H9 (cell line): ENCODE measurements around the gene ODAD4. TPM values are rescaled to one million over a fixed set of nuclear protein-coding genes. Genes with fewer than 3 reads are reported as not detected.
A peak's percentile ranks its signal among the peaks of the same experiment; 100 is the strongest.

ENCODE experiments used
- DNase-seq: peaks from one replicate; pipeline ENCODE4 v3.0.0-alpha.2; 2017
- H2AFZ ChIP-seq: one replicate; pipeline ENCODE4 v1.6.1; 2013; ENCODE audit warnings: mild to moderate bottlenecking, low read length, control low read depth, moderate library complexity
- H2AK5ac ChIP-seq: 2 replicates; pipeline ENCODE4 v1.6.1; 2013; ENCODE audit warnings: low read length, control low read depth, mixed read lengths; ENCODE audit not compliant: insufficient read length
- H2BK120ac ChIP-seq: one replicate; pipeline ENCODE4 v1.6.1; 2013; ENCODE audit warnings: low read depth, mild to moderate bottlenecking, low read length, control low read depth, inconsistent platforms; ENCODE audit not compliant: poor library complexity, severe bottlenecking
- H2BK12ac ChIP-seq: 2 replicates; pipeline ENCODE4 v1.6.1; 2013; ENCODE audit warnings: low read length, control low read depth, mixed read lengths, low read depth; ENCODE audit not compliant: insufficient read length
- H2BK15ac ChIP-seq: 2 replicates; pipeline ENCODE4 v1.6.1; 2013; ENCODE audit warnings: low read depth, low read length, control low read depth
- H2BK20ac ChIP-seq: one replicate; pipeline ENCODE4 v1.6.1; 2013; ENCODE audit warnings: low read depth, mild to moderate bottlenecking, low read length, control low read depth, inconsistent platforms; ENCODE audit not compliant: poor library complexity, severe bottlenecking
- H2BK5ac ChIP-seq: 2 replicates; pipeline ENCODE4 v1.6.1; 2013; ENCODE audit warnings: low read length, control low read depth, mixed read lengths; ENCODE audit not compliant: insufficient read length
- H3K14ac ChIP-seq: 2 replicates; pipeline ENCODE4 v1.6.1; 2013; ENCODE audit warnings: low read length, control low read depth; ENCODE audit not compliant: insufficient read depth
- H3K18ac ChIP-seq: 2 replicates; pipeline ENCODE4 v1.6.1; 2013; ENCODE audit warnings: low read depth, mild to moderate bottlenecking, mixed read lengths, low read length, control low read depth; ENCODE audit not compliant: insufficient read length
- H3K23ac ChIP-seq: 2 replicates; pipeline ENCODE4 v1.6.1; 2013; ENCODE audit warnings: low read length, control low read depth, mixed read lengths, low read depth; ENCODE audit not compliant: insufficient read length
- H3K23me2 ChIP-seq: 2 replicates; pipeline ENCODE4 v1.6.1; 2013; ENCODE audit warnings: low read depth, mild to moderate bottlenecking, mixed read lengths, low read length, control low read depth; ENCODE audit not compliant: insufficient read length, poor library complexity, severe bottlenecking
- H3K27ac ChIP-seq: 2 replicates; pipeline ENCODE4 v1.5.1; 2013; ENCODE audit warnings: low read length, control low read depth, mixed read lengths, low read depth; ENCODE audit not compliant: insufficient read length
- H3K27me3 ChIP-seq: 2 replicates; pipeline ENCODE4 v1.6.1; 2013; ENCODE audit warnings: low read length, control low read depth, inconsistent platforms; ENCODE audit not compliant: insufficient read depth
- H3K4ac ChIP-seq: 2 replicates; pipeline ENCODE4 v1.6.1; 2013; ENCODE audit warnings: low read depth, mild to moderate bottlenecking, control low read depth, inconsistent platforms, low read length, moderate library complexity
- H3K4me1 ChIP-seq: 2 replicates; pipeline ENCODE4 v1.6.1; 2013; ENCODE audit warnings: low read length, control low read depth, inconsistent platforms; ENCODE audit not compliant: insufficient read depth
- H3K4me2 ChIP-seq: 2 replicates; pipeline ENCODE4 v1.6.1; 2013; ENCODE audit warnings: low read length, control low read depth, mixed read lengths; ENCODE audit not compliant: insufficient read length, insufficient read depth
- H3K56ac ChIP-seq: 2 replicates; pipeline ENCODE4 v1.6.1; 2013; ENCODE audit warnings: low read depth, mild to moderate bottlenecking, mixed read lengths, low read length, control low read depth; ENCODE audit not compliant: insufficient read length
- H3K79me1 ChIP-seq: 2 replicates; pipeline ENCODE4 v1.6.1; 2013; ENCODE audit warnings: low read depth, mild to moderate bottlenecking, moderate library complexity, low read length, control low read depth, inconsistent platforms; ENCODE audit not compliant: insufficient read depth, poor library complexity, severe bottlenecking
- H3K79me2 ChIP-seq: 2 replicates; pipeline ENCODE4 v1.6.1; 2013; ENCODE audit warnings: low read length, control low read depth, inconsistent platforms; ENCODE audit not compliant: insufficient read depth
- H3K9ac ChIP-seq: 2 replicates; pipeline ENCODE4 v1.6.1; 2013; ENCODE audit warnings: low read length, control low read depth, mixed read lengths; ENCODE audit not compliant: insufficient read length; ENCODE audit errors: extremely low read depth
- H3K9me3 ChIP-seq: one replicate; pipeline ENCODE4 v1.6.1; 2013; ENCODE audit warnings: low read depth, low read length, inconsistent platforms; ENCODE audit not compliant: control insufficient read depth
- H3T11ph ChIP-seq: one replicate; pipeline ENCODE4 v1.6.1; 2013; ENCODE audit warnings: mild to moderate bottlenecking, low read length, control low read depth, inconsistent platforms
- H4K20me1 ChIP-seq: one replicate; pipeline ENCODE4 v1.6.1; 2013; ENCODE audit not compliant: control insufficient read depth, insufficient read length, insufficient read depth
- H4K5ac ChIP-seq: 2 replicates; pipeline ENCODE4 v1.6.1; 2013; ENCODE audit warnings: low read depth, mild to moderate bottlenecking, mixed read lengths, low read length, control low read depth; ENCODE audit not compliant: insufficient read length
- H4K8ac ChIP-seq: replicated peaks from 2 replicates; pipeline ENCODE4 v1.6.1; 2013; ENCODE audit warnings: low read length, control low read depth, mixed read lengths, low read depth; ENCODE audit not compliant: insufficient read length
- H4K91ac ChIP-seq: 2 replicates; pipeline ENCODE4 v1.6.1; 2013; ENCODE audit warnings: low read depth, mild to moderate bottlenecking, moderate library complexity, mixed read lengths, low read length, control low read depth; ENCODE audit not compliant: insufficient read length
- H3K27ac Mint-ChIP-seq, 3 experiments: 2 replicates in 2 of 3; 3 replicates in 1 of 3; pipeline ENCODE4 v1.8.0; 2020 to 2021; ENCODE audit warnings: mixed read lengths in 3 of 3, mild to moderate bottlenecking in 1 of 3, moderate library complexity in 1 of 3
- H3K27me3 Mint-ChIP-seq: 2 replicates; pipeline ENCODE4 v1.8.0; 2021; ENCODE audit warnings: low read depth, mild to moderate bottlenecking, moderate library complexity, mixed read lengths
- H3K36me3 Mint-ChIP-seq, 3 experiments: 2 replicates in 2 of 3; 3 replicates in 1 of 3; pipeline ENCODE4 v1.8.0; 2020 to 2021; ENCODE audit warnings: low read depth in 3 of 3, mixed read lengths in 3 of 3; ENCODE audit not compliant: insufficient read depth in 1 of 3
- H3K4me1 Mint-ChIP-seq, 2 experiments: 2 replicates each; pipeline ENCODE4 v1.8.0; 2020; ENCODE audit warnings: mixed read lengths in 2 of 2
- H3K4me3 Mint-ChIP-seq, 2 experiments: 2 replicates in 1 of 2; 3 replicates in 1 of 2; pipeline ENCODE4 v1.8.0; 2020 to 2021; ENCODE audit warnings: mild to moderate bottlenecking in 2 of 2, mixed read lengths in 2 of 2, moderate library complexity in 1 of 2
- H3K9me3 Mint-ChIP-seq, 2 experiments: 2 replicates in 1 of 2; 3 replicates in 1 of 2; pipeline ENCODE4 v1.8.0; 2020; ENCODE audit warnings: mild to moderate bottlenecking in 2 of 2, mixed read lengths in 2 of 2, moderate library complexity in 1 of 2
- CTCF ChIP-seq: fragments of 200-600 bp; sonication (generic); conservative IDR thresholded peaks from 3 replicates; pipeline ENCODE4 v1.8.0; 2021; ENCODE audit warnings: antibody characterized with exemption, mild to moderate bottlenecking
- WGBS: extraction: QIAGEN DNeasy Blood & Tissue Kit; methylation state at CpG from one replicate; pipeline ENCODE4 v1.1.7; 2013; ENCODE audit warnings: missing lambda C conversion rate, low lambda C conversion rate, mixed read lengths; ENCODE audit not compliant: insufficient read length; ENCODE audit errors: extremely low coverage; 5-methylcytosine and 5-hydroxymethylcytosine counted together
- total RNA-seq: library from RNA; stranded (reverse); gene quantifications from 2 replicates; pipeline ENCODE4 v1.2.1, GENCODE V29; 2021

Gene ODAD4
- total RNA-seq, 1 experiment from 2014 or later: 2.1 TPM

GRCh38 chr17:41907185-41907556 lies 23.2 kb upstream of the ODAD4 start:
- H4K91ac ChIP-seq: no peak overlapping the region
- no peaks in the 10 kb centered on the region for H3K4me1 Mint-ChIP-seq
- H3K9ac ChIP-seq: no peak overlapping the region
- WGBS: no CpG with 5 or more reads among the region's 8 CpGs
- no peak overlapping the region for H2BK20ac ChIP-seq
- no peaks in the 10 kb centered on the region for H3K23me2 ChIP-seq
- peaks cover 3% of the 10 kb centered on the region for H4K20me1 ChIP-seq
- no peak overlapping the region for H2BK5ac ChIP-seq
- no peak overlapping the region for H2BK15ac ChIP-seq
- no peak overlapping the region for H2AFZ ChIP-seq
- H3K56ac ChIP-seq: no peak overlapping the region
- no peak overlapping the region for H3K23ac ChIP-seq
- H4K8ac ChIP-seq: no peak overlapping the region
- H3K9me3 Mint-ChIP-seq: no peaks in the 10 kb centered on the region
- no peak overlapping the region for H3K4me2 ChIP-seq
- no peak overlapping the region for H3K27ac ChIP-seq
- no peak overlapping the region for H3K4me3 Mint-ChIP-seq
- H3K27me3 Mint-ChIP-seq: no peaks in the 10 kb centered on the region
- H3K18ac ChIP-seq: no peak overlapping the region
- H3K4ac ChIP-seq: no peak overlapping the region
- DNase-seq: no peak
- H3K4me1 ChIP-seq: no peaks in the 10 kb centered on the region
- H3K79me2 ChIP-seq: peaks cover 1% of the 10 kb centered on the region; the same call in 1 of the 2 replicates
- no peak overlapping the region for H3K14ac ChIP-seq
- no peak overlapping the region for H2AK5ac ChIP-seq
- no peak overlapping the region for H2BK12ac ChIP-seq
- no peak overlapping the region for H3T11ph ChIP-seq
- peaks cover 3% of the 10 kb centered on the region for H3K79me1 ChIP-seq
- H2BK120ac ChIP-seq: no peak overlapping the region
- no peaks in the 10 kb centered on the region for H3K9me3 ChIP-seq
- H4K5ac ChIP-seq: no peak overlapping the region
- no peak for TF ChIP-seq CTCF
- H3K27me3 ChIP-seq: no peaks in the 10 kb centered on the region
- peaks cover 69 to 98% (median 93%) of the 10 kb centered on the region in 3 experiments; a peak in 6 of 7 replicates for H3K36me3 Mint-ChIP-seq
- H3K27ac Mint-ChIP-seq: peak overlapping the region in 2 of 3 experiments; percentile 34 to 87; a peak in 4 of 7 replicates
